Breast epithelium (tissue), 4 donors: ENCODE data around the gene CYB5R3. TPM values are rescaled to one million over a fixed set of nuclear protein-coding genes. Genes with fewer than 3 reads are reported as not detected.

ENCODE experiments used
- DNase-seq, 2 donors: peaks; one replicate each; pipeline ENCODE4 v3.0.0-alpha.2; 2019; ENCODE audit warnings: low spot score in 2 of 2
- H3K27ac ChIP-seq, 2 donors: fragments of 200-600 bp; sonication (generic) in 1 of 2; one replicate each; pipeline ENCODE4 v1.5.1; 2016 to 2019; ENCODE audit warnings: mild to moderate bottlenecking in 1 of 2
- H3K27me3 ChIP-seq, 2 donors: fragments of 200-600 bp; sonication (generic) in 1 of 2; one replicate each; pipeline versions ENCODE4 v1.5.1 to v1.6.0; 2017 to 2019; ENCODE audit warnings: control low read depth in 1 of 2, mild to moderate bottlenecking in 1 of 2
- H3K36me3 ChIP-seq: fragments of 200-600 bp; one replicate; pipeline ENCODE4 v1.5.1; 2019
- H3K4me1 ChIP-seq, 2 donors: fragments of 200-600 bp; sonication (generic); one replicate each; pipeline ENCODE4 v1.5.1; 2016 to 2019; ENCODE audit warnings: control low read depth in 1 of 2
- H3K4me3 ChIP-seq, 3 donors: fragments of 200-600 bp; sonication (generic); 1 replicate in 2 of 3; 2 replicates in 1 of 3; pipeline ENCODE4 v1.5.1; 2016 to 2019; ENCODE audit warnings: mild to moderate bottlenecking in 3 of 3, moderate library complexity in 2 of 3
- H3K9me3 ChIP-seq, 2 donors: fragments of 200-600 bp; sonication (generic) in 1 of 2; one replicate each; pipeline ENCODE4 v1.5.1; 2016 to 2019; ENCODE audit warnings: control low read depth in 1 of 2
- POLR2A ChIP-seq: fragments of 450-650 bp; IDR thresholded peaks from one replicate; pipeline ENCODE4 v1.6.1; 2016; ENCODE audit warnings: antibody characterized with exemption, mild to moderate bottlenecking, moderate library complexity
- POLR2AphosphoS5 ChIP-seq, 3 donors: sonication (generic); formaldehyde crosslinking; IDR thresholded peaks; one replicate each; pipeline ENCODE4 v1.6.1; 2017; ENCODE audit warnings: antibody characterized with exemption in 3 of 3
- intact Hi-C: fragments of 100-400 bp; cut with DNase I; formaldehyde crosslinking; loops from one replicate; pipeline ENCODE4 v1.15.1; 2023; ENCODE audit warnings: low total_unique reads
- total RNA-seq, 3 donors: library from RNA; depleted of rRNA; stranded (reverse); fragments of >200 nt; gene quantifications; one replicate each; pipeline ENCODE4 v1.1.0, GENCODE V29; 2016
- TF ChIP-seq, protein P1 (sequence below), 3 donors: fragments of 450-650 bp; IDR thresholded peaks; one replicate each; pipeline ENCODE4 v1.5.1; 2016 to 2017; ENCODE audit warnings: antibody characterized with exemption in 3 of 3, mild to moderate bottlenecking in 3 of 3, moderate library complexity in 3 of 3

The CYB5R3 gene
- total RNA-seq, 3 donors from 2014 or later = 56.5 to 248 (median 87.5) TPM

DNA sequence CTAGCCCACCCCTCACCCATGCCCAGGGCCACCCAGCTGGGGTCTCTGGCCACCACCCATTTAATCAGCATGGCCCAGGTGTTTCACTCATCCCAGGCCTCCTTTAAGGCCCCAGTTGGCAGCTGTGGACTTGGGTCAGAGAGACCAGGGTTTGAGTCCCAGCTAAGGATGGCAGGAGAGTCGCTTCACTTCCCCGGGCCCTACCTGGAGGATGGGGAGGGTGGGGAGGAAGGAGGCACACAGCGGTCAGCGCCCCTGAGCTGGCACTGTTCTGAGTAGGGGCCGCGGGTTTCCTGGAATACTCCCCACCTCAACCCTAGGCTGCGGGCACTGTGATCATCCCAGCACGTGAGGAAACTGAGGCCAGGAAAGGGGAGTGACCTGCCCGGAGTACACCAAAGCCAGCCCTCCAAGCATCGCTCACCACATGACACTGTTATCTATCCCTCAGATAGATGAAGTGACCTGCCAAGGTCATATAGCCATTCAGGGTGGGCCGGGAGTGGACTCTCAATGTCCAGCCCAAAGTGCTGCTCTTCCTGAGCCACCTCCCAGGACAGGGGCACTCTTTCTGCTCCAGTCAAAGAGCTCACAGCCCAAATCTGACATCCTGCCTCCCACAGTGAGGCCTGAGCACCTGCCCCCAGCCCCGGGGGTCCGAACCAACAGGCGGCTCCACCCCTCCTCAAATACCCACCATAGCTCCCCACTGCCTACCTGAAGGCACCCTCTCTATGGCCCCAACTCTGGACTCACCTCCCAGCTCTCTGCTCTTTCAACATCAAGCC, 5.4 kb downstream of the CYB5R3 start:
- no peak for DNase-seq
- Histone ChIP-seq H3K4me1 (peaks cover 29 to 38% of the 10 kb centered on the region in 2 donors), H3K27me3 (no peaks in the 10 kb centered on the region), H3K27ac (peak overlapping the region; percentile 88 to 91), H3K4me3 (peak overlapping the region in 1 of 3 donors; percentile 63), H3K9me3 (no peaks in the 10 kb centered on the region), H3K36me3 (no peaks in the 10 kb centered on the region)
- TF ChIP-seq, protein P1, sequence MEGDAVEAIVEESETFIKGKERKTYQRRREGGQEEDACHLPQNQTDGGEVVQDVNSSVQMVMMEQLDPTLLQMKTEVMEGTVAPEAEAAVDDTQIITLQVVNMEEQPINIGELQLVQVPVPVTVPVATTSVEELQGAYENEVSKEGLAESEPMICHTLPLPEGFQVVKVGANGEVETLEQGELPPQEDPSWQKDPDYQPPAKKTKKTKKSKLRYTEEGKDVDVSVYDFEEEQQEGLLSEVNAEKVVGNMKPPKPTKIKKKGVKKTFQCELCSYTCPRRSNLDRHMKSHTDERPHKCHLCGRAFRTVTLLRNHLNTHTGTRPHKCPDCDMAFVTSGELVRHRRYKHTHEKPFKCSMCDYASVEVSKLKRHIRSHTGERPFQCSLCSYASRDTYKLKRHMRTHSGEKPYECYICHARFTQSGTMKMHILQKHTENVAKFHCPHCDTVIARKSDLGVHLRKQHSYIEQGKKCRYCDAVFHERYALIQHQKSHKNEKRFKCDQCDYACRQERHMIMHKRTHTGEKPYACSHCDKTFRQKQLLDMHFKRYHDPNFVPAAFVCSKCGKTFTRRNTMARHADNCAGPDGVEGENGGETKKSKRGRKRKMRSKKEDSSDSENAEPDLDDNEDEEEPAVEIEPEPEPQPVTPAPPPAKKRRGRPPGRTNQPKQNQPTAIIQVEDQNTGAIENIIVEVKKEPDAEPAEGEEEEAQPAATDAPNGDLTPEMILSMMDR (IDR thresholded peaks at IDR 0.05) = no peak
- TF ChIP-seq POLR2A = no peak
- TF ChIP-seq POLR2AphosphoS5 (IDR thresholded peaks at IDR 0.05) = no peak
- intact Hi-C loops = no loop called here

DNA sequence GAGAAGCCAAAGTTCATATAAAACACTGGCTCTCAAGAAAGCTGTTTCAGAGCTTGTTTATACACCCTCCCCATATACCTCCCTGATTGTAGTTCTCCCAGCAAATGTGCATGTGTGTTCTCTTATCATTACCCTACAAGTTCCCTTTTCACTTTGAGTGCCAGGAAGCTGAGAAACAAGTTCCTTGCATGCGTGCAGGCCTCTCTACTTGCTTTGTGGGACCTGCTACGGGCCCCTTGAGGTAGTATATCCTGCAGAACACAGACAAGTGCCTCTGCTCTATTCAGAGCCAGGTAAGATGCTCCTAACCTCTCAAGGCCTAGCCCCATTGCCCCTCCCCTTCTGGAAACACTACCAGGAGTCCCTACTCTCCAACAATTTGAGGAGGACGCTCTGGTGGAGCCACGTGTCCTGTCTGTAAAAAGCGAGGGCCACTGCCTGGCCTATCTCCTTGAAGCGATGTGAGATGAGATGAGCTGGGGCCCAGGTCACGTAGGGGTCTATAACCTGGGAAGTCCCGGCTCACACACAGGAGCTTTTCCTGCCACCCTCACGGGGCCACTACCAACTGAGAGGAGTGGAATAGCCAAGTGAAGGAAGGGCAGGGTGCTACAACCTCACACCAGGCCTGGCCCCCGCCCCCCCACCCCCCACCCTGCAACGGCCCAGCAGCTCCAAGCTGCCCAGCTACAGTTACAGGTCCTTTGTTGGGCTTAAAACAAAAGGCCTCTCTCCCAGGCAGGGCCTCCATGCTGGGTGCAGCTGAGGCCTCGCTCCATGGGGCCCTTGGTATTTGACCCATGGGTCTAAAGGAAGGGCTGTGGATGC, 6.2 kb downstream of the CYB5R3 start:
- peaks cover 29 to 35% of the 10 kb centered on the region in 2 donors for H3K4me1 ChIP-seq
- H3K27ac ChIP-seq = peak overlapping the region; percentile 88 to 91

DNA sequence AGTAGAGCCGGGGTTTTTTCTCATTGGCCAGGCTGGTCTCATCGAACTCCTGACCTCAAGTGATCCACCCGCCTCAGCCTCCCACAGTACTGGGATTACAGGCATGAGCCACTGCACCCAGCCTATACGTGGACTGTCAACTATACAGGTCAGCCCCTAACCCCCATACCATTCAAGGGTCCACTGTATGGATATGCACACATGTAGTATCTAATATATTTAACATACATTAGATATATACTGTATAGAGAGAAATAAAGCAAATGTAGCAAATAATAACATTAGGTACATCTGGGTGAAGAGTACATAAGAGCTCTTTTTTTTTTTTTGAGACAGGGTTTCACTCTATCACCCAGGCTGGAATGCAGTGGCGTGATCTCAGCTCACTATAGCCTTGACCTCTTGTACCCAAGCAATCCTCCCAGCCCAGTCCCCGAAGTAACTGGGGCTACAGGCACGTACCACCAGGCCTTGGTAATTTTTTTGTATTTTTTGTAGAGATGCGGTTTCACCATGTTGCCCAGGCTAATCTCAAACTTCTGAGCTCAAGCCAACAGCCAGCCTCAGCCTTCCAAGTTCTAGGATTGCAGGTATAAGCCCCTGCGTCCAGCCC, 7.3 kb downstream of the CYB5R3 start:
- DNase-seq = no peak
- no peak overlapping the region for H3K27ac ChIP-seq
- no peaks in the 10 kb centered on the region for H3K27me3 ChIP-seq
- H3K36me3 ChIP-seq = no peaks in the 10 kb centered on the region
- intact Hi-C loops = no loop called here
- H3K4me3 ChIP-seq = no peak overlapping the region
- H3K4me1 ChIP-seq = peaks cover 24 to 26% of the 10 kb centered on the region in 2 donors
- H3K9me3 ChIP-seq = no peaks in the 10 kb centered on the region
- TF ChIP-seq POLR2A (no peak), POLR2AphosphoS5 (IDR thresholded peaks at IDR 0.05) (no peak)
- TF ChIP-seq, protein P1 (IDR thresholded peaks at IDR 0.05) = no peak

More for the DNA sequence above, 6.2 kb downstream of the CYB5R3 start:
- DNase-seq = no peak
- no peaks in the 10 kb centered on the region for H3K36me3 ChIP-seq
- H3K9me3 ChIP-seq = no peaks in the 10 kb centered on the region
- intact Hi-C loops = no loop called here
- no peak for TF ChIP-seq POLR2AphosphoS5 (IDR thresholded peaks at IDR 0.05)
- TF ChIP-seq, protein P1 (IDR thresholded peaks at IDR 0.05) = no peak
- no peak for TF ChIP-seq POLR2A
- H3K4me3 ChIP-seq = no peak overlapping the region
- H3K27me3 ChIP-seq = no peaks in the 10 kb centered on the region

DNA sequence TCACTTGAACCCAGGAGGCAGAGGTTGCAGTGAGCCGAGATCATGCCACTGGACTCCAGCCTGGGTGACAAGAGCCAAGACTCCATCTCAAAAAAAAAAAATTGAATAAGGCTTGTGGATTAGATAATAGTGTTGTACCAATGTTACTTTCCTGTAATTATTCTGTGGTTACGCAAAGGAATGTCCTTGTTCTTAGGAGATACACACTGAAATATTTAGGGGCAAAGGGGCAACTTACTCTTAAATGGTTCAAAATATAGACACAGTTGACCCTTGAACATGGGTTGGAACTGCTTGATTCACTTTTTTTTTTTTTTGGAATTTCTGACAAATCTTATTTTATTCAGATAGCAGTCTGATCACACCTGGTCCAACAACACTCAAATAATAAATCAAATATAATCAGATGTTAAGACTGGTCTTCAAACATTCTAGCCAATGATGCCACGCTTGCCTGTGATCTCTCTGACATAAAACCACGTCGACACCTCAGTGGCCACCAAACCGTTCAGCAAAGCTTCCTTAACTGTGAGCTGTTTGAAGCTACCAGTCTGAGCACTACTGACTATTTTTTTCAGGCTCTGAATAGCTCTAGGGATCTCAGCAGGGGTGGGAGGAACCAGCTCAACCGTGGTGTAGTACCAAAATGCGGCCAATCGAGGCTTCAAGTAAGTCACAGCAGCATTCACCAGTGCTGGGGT, 9.5 kb downstream of the CYB5R3 start:
- TF ChIP-seq POLR2A = no peak
- no peak for TF ChIP-seq POLR2AphosphoS5 (IDR thresholded peaks at IDR 0.05)
- TF ChIP-seq, protein P1 (IDR thresholded peaks at IDR 0.05) = no peak
- H3K4me3 ChIP-seq = no peak overlapping the region
- H3K36me3 ChIP-seq = no peaks in the 10 kb centered on the region
- H3K4me1 ChIP-seq = peaks cover 11 to 12% of the 10 kb centered on the region in 2 donors
- intact Hi-C loops = no loop called here
- no peak for DNase-seq
- no peak overlapping the region for H3K27ac ChIP-seq
- no peaks in the 10 kb centered on the region for H3K27me3 ChIP-seq
- no peaks in the 10 kb centered on the region for H3K9me3 ChIP-seq
